Measurements from ENCODE around the gene FER. TPM values are rescaled to one million over a fixed set of nuclear protein-coding genes. Genes with fewer than 3 reads are reported as not detected.

FER gene
- total RNA-seq, 1 experiment from 2014 or later = 18.0 TPM

DNA sequence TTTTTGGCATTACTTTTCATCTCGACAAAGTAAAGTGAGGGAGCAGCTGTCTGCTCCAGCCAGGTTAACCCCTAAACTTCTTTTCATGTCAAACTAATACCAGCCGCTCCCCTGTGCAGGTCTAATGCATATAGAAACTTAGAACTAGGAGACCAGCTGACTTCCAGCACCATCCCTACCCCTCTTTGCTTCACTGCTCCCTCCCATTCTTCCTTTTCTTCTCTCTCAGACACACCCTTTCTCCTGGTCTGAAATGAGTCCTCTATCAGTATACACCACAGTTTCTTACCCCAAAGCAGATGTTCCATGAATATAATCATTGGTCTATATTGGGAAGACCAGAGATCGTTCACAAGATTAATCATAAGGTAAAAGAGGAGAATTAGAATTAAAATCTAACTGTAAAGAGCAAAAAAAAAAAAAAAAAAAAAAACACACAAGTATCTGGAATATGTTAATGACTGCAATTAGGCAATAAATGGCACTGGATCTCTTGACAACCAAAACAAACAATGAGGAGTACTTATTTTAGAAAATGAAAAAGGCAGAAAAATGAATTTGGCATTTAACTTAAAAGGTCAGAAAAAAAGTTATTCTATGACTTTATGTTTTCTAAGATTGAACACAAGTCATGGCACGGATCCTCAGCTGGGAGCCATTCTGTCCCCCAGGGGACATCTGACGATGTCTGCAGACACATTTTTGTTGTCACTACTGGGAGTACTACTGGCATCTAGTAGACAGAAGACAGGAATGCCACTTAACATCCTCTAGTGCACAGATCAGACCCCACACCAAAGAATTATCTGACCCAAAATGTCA is 452.3 kb downstream of the FER start:
- Histone ChIP-seq H3K4ac (ENCODE audit: low read depth, low read length) (no peak overlapping the region), H3K23me2 (ENCODE audit: insufficient read length, low read depth, low read length, poor library complexity, severe bottlenecking) (no peaks in the 10 kb centered on the region), H3K14ac (ENCODE audit: insufficient read depth, low read length) (no peak overlapping the region), H3K56ac (ENCODE audit: insufficient read length, low read depth, low read length) (no peak overlapping the region), H3K4me1 (ENCODE audit: insufficient read depth, low read length) (peaks cover 8% of the 10 kb centered on the region; the same call in 1 of the 2 replicates), H3K9ac (ENCODE audit: extremely low read depth, insufficient read length, low read length) (no peak overlapping the region), H3K9me3 (ENCODE audit: control insufficient read depth, low read depth, low read length) (no peaks in the 10 kb centered on the region), H2AFZ (ENCODE audit: low read length) (no peak overlapping the region), H3K27ac (ENCODE audit: insufficient read length, low read depth, low read length) (no peak overlapping the region), H2BK12ac (ENCODE audit: insufficient read length, low read depth, low read length) (no peak overlapping the region), H3K18ac (ENCODE audit: insufficient read length, low read depth, low read length) (no peak overlapping the region), H3K27me3 (ENCODE audit: insufficient read depth, low read length) (no peaks in the 10 kb centered on the region), H3K4me2 (ENCODE audit: insufficient read depth, insufficient read length, low read length) (no peak overlapping the region), H3T11ph (ENCODE audit: low read length) (no peak overlapping the region), H2BK5ac (ENCODE audit: insufficient read length, low read length) (no peak overlapping the region), H2BK20ac (ENCODE audit: low read depth, low read length, poor library complexity, severe bottlenecking) (no peak overlapping the region), H2BK120ac (ENCODE audit: low read depth, low read length, poor library complexity, severe bottlenecking) (no peak overlapping the region), H4K91ac (ENCODE audit: insufficient read length, low read depth, low read length) (no peak overlapping the region), H4K5ac (ENCODE audit: insufficient read length, low read depth, low read length) (no peak overlapping the region), H3K79me1 (ENCODE audit: insufficient read depth, low read depth, low read length, poor library complexity, severe bottlenecking) (no peaks in the 10 kb centered on the region), H3K79me2 (ENCODE audit: insufficient read depth, low read length) (no peaks in the 10 kb centered on the region), H2AK5ac (ENCODE audit: insufficient read length, low read length) (no peak overlapping the region), H4K20me1 (ENCODE audit: control insufficient read depth, insufficient read depth, insufficient read length) (no peaks in the 10 kb centered on the region), H3K23ac (ENCODE audit: insufficient read length, low read depth, low read length) (no peak overlapping the region), H4K8ac (replicated peaks; ENCODE audit: insufficient read length, low read depth, low read length) (no peak overlapping the region), H2BK15ac (ENCODE audit: low read depth, low read length) (0 out of 2 replicates have a peak overlapping the region, but pooled peaks have one; percentile 48)
- no peak for TF ChIP-seq CTCF (conservative IDR thresholded peaks at IDR 0.05)
- Mint-ChIP-seq H3K9me3 (peaks cover 2 to 5% of the 10 kb centered on the region in 2 experiments; a peak in 2 of 5 replicates), H3K36me3 (ENCODE audit: insufficient read depth in 1 of 3, low read depth in 3 of 3) (peaks cover 0 to 3% (median 0%) of the 10 kb centered on the region in 3 experiments; a peak in 2 of 7 replicates), H3K4me3 (no peak overlapping the region), H3K27me3 (ENCODE audit: low read depth) (no peaks in the 10 kb centered on the region; the same call in 1 of the 2 replicates), H3K4me1 (peaks cover 13 to 15% of the 10 kb centered on the region in 2 experiments), H3K27ac (no peak overlapping the region)
- no CpG with 5 or more reads among the region's 5 CpGs for whole genome bisulfite sequencing (ENCODE audit: extremely low coverage, insufficient read length, low lambda C conversion rate)
- no peak for DNase-seq
